ENCODE results near the gene SIK3.

- TF ChIP-seq CTCF (conservative IDR thresholded peaks at IDR 0.05; ENCODE audit: low read depth in 2 of 2) (no peak), POLR2AphosphoS5 (IDR thresholded peaks at IDR 0.05; ENCODE audit: low read depth) (no peak), EZH2 (IDR thresholded peaks at IDR 0.05; ENCODE audit: low read depth, unreplicated experiment) (no peak), REST (IDR thresholded peaks at IDR 0.05; ENCODE audit: unreplicated experiment) (no peak), STAT1 (IDR thresholded peaks at IDR 0.05; ENCODE audit: unreplicated experiment) (no peak), JUNB (IDR thresholded peaks at IDR 0.05; ENCODE audit: unreplicated experiment) (no peak)
Measured at GRCh38 chr11:117073539-117073938, 24.7 kb downstream of the SIK3 start.

Measured in GM23338 (cell line).